ENCODE data around the gene TM9SF3.
"Not testable (repeated sequence)": the region's sequence is repeated elsewhere in the genome, so short reads cannot be mapped to it uniquely, and the experiment has no call there.

TM9SF3 gene

DNA sequence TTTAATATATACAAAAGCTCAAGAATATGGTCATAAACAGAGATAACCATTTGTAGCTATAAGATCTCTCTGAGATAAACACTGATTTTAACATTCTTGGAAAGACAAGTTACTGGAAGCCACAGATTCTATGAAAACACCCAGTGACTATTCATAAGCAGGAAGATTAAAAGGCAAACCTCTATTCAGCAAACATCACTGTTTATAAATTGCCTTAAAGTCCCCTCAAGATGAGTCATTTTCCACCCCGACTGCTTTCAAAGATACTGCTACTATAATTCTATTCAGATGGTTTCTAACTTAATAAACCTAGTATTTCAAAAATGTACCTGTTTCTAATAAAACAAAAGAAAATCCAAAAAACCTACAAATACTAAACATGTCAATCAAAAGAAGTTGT is 21.0 kb downstream of the TM9SF3 start:
- Mint-ChIP-seq H3K27ac (no peak overlapping the region), H3K4me1 (peaks cover 28% of the 10 kb centered on the region), H3K27me3 (no peaks in the 10 kb centered on the region), H3K4me3 (no peak overlapping the region), H3K9me3 (no peaks in the 10 kb centered on the region), H3K36me3 (ENCODE audit: low read depth) (peaks cover 38% of the 10 kb centered on the region)
- ATAC-seq (peak; percentile 80), DNase-seq (no peak)

DNA sequence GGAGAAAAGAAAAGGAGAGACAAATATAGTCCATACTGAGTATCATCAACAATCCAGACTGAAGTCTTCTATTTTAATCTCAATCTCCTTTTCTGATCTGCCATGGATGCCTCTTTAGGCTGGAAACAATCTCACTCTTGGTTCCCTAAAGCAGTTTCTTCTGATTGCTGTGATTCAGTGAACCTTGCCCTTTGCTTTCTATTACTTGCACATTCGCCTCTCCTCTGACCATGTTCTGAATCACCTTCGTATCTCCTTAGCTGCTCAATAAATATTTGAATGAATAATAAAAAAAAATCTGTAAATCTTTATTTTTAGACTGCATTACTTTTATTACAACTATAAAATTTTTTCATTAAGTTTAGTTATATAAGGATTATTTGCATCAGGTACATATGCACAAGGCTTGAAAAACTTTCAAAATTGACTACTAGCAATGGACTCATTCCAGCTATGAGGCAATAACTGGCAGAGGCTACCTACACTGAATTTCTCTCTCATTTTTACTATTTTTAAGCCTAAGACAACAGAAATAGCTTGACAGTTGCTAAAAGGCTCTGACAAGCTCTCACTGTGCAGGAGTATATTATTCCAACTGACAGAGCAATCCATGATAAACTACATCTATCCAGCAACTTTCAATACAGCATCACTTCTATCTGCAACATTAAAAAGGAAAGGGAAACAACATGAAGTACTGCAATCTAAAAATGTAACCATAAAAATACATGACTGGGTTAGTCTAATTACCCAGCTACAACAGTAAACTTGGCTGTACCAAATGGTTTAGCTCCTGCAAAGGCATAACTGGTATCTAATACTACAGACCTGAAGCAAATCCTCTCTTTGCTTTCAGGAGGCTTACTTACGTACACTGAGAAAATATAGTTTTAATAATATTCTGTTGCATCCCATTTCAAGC is 25.6 kb downstream of the TM9SF3 start:
- DNase-seq (no peak), ATAC-seq (no peak)
- Mint-ChIP-seq H3K27me3 (no peaks in the 10 kb centered on the region), H3K27ac (no peak overlapping the region), H3K36me3 (ENCODE audit: low read depth) (peaks cover 42% of the 10 kb centered on the region), H3K9me3 (no peaks in the 10 kb centered on the region), H3K4me1 (peaks cover 9% of the 10 kb centered on the region), H3K4me3 (no peak overlapping the region)

DNA sequence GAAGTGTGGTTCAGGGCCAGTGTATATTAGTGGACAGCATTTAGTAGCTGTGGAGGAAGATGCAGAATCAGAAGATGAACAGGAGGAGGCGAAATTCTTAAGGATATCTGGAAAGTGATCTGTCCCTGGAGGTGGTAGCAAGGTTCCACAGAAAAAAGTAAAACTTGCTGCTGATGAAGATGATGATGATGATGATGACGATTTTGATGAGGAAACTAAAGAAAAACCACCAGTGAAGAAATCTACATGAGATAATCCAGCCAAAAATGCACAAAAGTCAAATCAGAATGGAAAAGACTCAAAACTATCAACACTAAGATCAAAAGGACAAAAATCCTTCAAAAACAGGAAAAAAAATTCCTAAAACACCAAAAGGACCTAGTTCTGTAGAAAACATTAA is 26.3 kb downstream of the TM9SF3 start:
- H3K4me3 Mint-ChIP-seq = no peak overlapping the region
- H3K27ac Mint-ChIP-seq = no peak overlapping the region
- no peaks in the 10 kb centered on the region for H3K9me3 Mint-ChIP-seq
- peaks cover 4% of the 10 kb centered on the region for H3K4me1 Mint-ChIP-seq
- no peaks in the 10 kb centered on the region for H3K27me3 Mint-ChIP-seq
- DNase-seq (no peak), ATAC-seq (no peak)
- peaks cover 42% of the 10 kb centered on the region for H3K36me3 Mint-ChIP-seq (ENCODE audit: low read depth)

GRCh38 chr10:96556003-96556402 is 30.8 kb downstream of the TM9SF3 start:
- no peaks in the 10 kb centered on the region for H3K27me3 Mint-ChIP-seq
- no peaks in the 10 kb centered on the region for H3K9me3 Mint-ChIP-seq
- no peak overlapping the region for H3K27ac Mint-ChIP-seq
- no peak for ATAC-seq
- no peak overlapping the region for H3K4me3 Mint-ChIP-seq
- DNase-seq = no peak
- no peaks in the 10 kb centered on the region for H3K4me1 Mint-ChIP-seq
- H3K36me3 Mint-ChIP-seq (ENCODE audit: low read depth) = peaks cover 23% of the 10 kb centered on the region

DNA sequence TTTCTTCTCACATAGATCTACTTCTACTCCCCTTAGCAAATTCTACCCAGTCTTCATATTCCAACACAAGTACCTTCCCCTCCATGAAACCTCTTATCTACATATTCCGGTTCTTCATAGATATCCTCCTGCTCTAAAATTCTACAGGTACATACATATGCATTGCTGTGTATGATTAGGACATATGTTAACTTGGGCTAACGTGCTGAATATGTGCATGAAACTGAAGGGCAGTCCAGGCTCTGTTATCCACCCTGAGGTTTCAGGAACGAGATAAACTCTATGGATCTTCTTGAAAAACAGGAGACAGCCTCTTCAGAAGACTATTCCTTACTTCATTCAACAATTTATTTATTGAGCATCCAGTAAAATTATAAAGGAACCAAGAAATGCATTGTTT is 31.5 kb downstream of the TM9SF3 start:
- Mint-ChIP-seq H3K27me3 (no peaks in the 10 kb centered on the region), H3K36me3 (ENCODE audit: low read depth) (peaks cover 22% of the 10 kb centered on the region), H3K4me1 (no peaks in the 10 kb centered on the region), H3K27ac (no peak overlapping the region), H3K9me3 (no peaks in the 10 kb centered on the region), H3K4me3 (no peak overlapping the region)
- DNase-seq (no peak), ATAC-seq (no peak)

- Mint-ChIP-seq H3K4me1 (no peaks in the 10 kb centered on the region), H3K9me3 (no peaks in the 10 kb centered on the region), H3K36me3 (ENCODE audit: low read depth) (peaks cover 49% of the 10 kb centered on the region)
These were observed 38.2 kb downstream of the TM9SF3 start for GRCh38 chr10:96548589-96548988.

DNA sequence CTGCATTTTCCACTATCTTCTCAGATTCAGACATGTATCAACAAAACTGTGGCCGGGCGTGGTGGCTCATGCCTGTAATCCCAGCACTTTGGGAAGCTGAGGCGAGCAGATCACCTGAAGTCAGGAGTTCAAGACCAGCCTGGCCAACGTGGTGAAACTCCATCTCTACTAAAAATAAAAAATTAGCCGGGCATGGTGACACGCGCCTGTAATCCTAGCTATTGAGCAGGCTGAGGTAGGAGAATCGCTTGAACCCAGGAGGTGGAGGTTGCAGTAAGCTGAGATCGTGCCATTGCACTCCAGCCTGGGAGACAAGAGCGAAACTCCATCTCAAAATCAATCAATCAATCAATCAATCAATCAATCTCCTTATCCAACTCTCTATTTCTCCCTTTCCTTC is 41.3 kb downstream of the TM9SF3 start:
- H3K4me3 Mint-ChIP-seq, H3K9me3 Mint-ChIP-seq, DNase-seq, H3K4me1 Mint-ChIP-seq, ATAC-seq, H3K27ac Mint-ChIP-seq, H3K27me3 Mint-ChIP-seq: not testable (repeated sequence)
- H3K36me3 Mint-ChIP-seq (ENCODE audit: low read depth) = peaks cover 59% of the 10 kb centered on the region

More at GRCh38 chr10:96548589-96548988, 38.2 kb downstream of the TM9SF3 start:
- Mint-ChIP-seq H3K4me3 (no peak overlapping the region), H3K27ac (peak overlapping the region; percentile 53), H3K27me3 (no peaks in the 10 kb centered on the region)
- ATAC-seq (no peak), DNase-seq (no peak)

GRCh38 chr10:96541921-96542320 is 44.9 kb downstream of the TM9SF3 start:
- no peak for DNase-seq
- Mint-ChIP-seq H3K4me3 (no peak overlapping the region), H3K9me3 (no peaks in the 10 kb centered on the region), H3K27ac (no peak overlapping the region), H3K27me3 (no peaks in the 10 kb centered on the region), H3K4me1 (peaks cover 4% of the 10 kb centered on the region), H3K36me3 (ENCODE audit: low read depth) (peaks cover 65% of the 10 kb centered on the region)
- ATAC-seq = no peak

DNA sequence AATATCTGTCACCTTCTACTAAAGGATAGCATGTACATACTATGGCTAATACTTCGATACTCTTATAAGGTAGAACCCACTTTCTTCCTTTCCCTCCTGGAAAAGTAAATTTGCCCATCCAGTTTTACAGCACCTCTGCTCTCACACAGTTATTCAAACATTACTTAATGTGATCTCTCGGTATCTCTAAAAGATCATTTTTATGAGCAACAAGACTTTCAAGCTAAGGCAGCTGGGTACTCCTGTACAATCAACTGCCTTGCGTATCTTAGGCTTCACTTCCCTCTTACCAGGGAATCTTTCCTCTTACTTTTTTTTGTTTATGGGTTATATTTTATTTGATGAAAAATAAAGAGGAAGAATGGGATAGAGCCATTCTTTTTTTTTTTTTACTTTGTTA is 46.6 kb downstream of the TM9SF3 start:
- DNase-seq (no peak), ATAC-seq (no peak)
- peaks cover 54% of the 10 kb centered on the region for H3K36me3 Mint-ChIP-seq (ENCODE audit: low read depth)
- no peak overlapping the region for H3K4me3 Mint-ChIP-seq
- no peak overlapping the region for H3K27ac Mint-ChIP-seq
- H3K9me3 Mint-ChIP-seq = no peaks in the 10 kb centered on the region
- peaks cover 4% of the 10 kb centered on the region for H3K4me1 Mint-ChIP-seq
- H3K27me3 Mint-ChIP-seq = no peaks in the 10 kb centered on the region

GRCh38 chr10:96538683-96539082 is 48.1 kb downstream of the TM9SF3 start:
- peaks cover 4% of the 10 kb centered on the region for H3K4me1 Mint-ChIP-seq
- peaks cover 56% of the 10 kb centered on the region for H3K36me3 Mint-ChIP-seq (ENCODE audit: low read depth)
- H3K4me3 Mint-ChIP-seq = no peak overlapping the region
- DNase-seq = no peak
- H3K27ac Mint-ChIP-seq = no peak overlapping the region
- ATAC-seq = no peak
- no peaks in the 10 kb centered on the region for H3K27me3 Mint-ChIP-seq
- no peaks in the 10 kb centered on the region for H3K9me3 Mint-ChIP-seq

GRCh38 chr10:96536129-96536528 is 50.7 kb downstream of the TM9SF3 start:
- H3K9me3 Mint-ChIP-seq = no peaks in the 10 kb centered on the region
- peaks cover 2% of the 10 kb centered on the region for H3K4me1 Mint-ChIP-seq
- ATAC-seq = no peak
- no peak overlapping the region for H3K27ac Mint-ChIP-seq
- peaks cover 53% of the 10 kb centered on the region for H3K36me3 Mint-ChIP-seq (ENCODE audit: low read depth)
- H3K4me3 Mint-ChIP-seq = no peak overlapping the region
- no peak for DNase-seq
- H3K27me3 Mint-ChIP-seq = no peaks in the 10 kb centered on the region

GRCh38 chr10:96532523-96532922 is 54.3 kb downstream of the TM9SF3 start:
- no peak for DNase-seq
- no peaks in the 10 kb centered on the region for H3K9me3 Mint-ChIP-seq
- no peak for ATAC-seq
- no peaks in the 10 kb centered on the region for H3K27me3 Mint-ChIP-seq
- no peaks in the 10 kb centered on the region for H3K4me1 Mint-ChIP-seq
- peaks cover 40% of the 10 kb centered on the region for H3K36me3 Mint-ChIP-seq (ENCODE audit: low read depth)
- H3K4me3 Mint-ChIP-seq = no peak overlapping the region
- H3K27ac Mint-ChIP-seq = no peak overlapping the region

DNA sequence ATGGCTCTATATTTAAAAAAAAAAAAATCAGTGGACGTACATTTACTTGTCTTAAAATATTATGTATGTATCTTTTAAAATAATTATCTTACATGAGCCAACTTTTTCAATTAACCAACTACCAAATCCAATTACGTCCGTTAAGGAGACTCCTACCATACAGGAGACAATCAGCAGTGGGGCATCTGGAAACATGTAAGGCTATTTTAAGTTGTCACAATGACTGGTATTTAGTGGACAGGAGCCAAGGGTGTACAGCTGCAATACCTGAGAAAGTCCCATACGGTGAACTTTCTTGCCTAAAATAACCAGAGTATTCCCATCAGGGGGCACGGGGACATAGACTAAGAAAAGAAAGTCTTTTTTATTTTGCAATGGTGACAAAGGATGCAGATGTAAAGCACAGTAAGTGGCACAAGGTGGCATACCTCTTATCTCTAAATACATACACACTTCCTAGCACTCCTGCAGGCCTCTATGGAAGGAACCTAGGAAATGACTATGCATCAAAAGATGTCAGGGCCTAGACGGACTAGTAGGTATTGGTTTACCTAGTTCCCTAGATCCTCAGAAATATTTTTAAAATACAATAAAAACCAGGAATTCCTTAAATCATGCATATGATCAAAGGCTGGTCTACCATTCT is 57.1 kb downstream of the TM9SF3 start:
- no peaks in the 10 kb centered on the region for H3K27me3 Mint-ChIP-seq
- H3K4me3 Mint-ChIP-seq = no peak overlapping the region
- H3K27ac Mint-ChIP-seq = no peak overlapping the region
- peaks cover 49% of the 10 kb centered on the region for H3K36me3 Mint-ChIP-seq (ENCODE audit: low read depth)
- H3K9me3 Mint-ChIP-seq = no peaks in the 10 kb centered on the region
- DNase-seq (no peak), ATAC-seq (no peak)
- no peaks in the 10 kb centered on the region for H3K4me1 Mint-ChIP-seq

- H3K27me3 Mint-ChIP-seq = no peaks in the 10 kb centered on the region
- ATAC-seq (no peak), DNase-seq (no peak)
- no peak overlapping the region for H3K27ac Mint-ChIP-seq
- peaks cover 54% of the 10 kb centered on the region for H3K36me3 Mint-ChIP-seq (ENCODE audit: low read depth)
- no peak overlapping the region for H3K4me3 Mint-ChIP-seq
- H3K4me1 Mint-ChIP-seq = no peaks in the 10 kb centered on the region
- no peaks in the 10 kb centered on the region for H3K9me3 Mint-ChIP-seq
These were observed 62.1 kb downstream of the TM9SF3 start for GRCh38 chr10:96524741-96525140.

GRCh38 chr10:96517284-96517683 is 69.5 kb downstream of the TM9SF3 start:
- Mint-ChIP-seq H3K4me3 (no peak overlapping the region), H3K27ac (no peak overlapping the region), H3K9me3 (no peaks in the 10 kb centered on the region), H3K4me1 (peaks cover 15% of the 10 kb centered on the region), H3K36me3 (ENCODE audit: low read depth) (peaks cover 20% of the 10 kb centered on the region), H3K27me3 (peaks cover 32% of the 10 kb centered on the region)
- DNase-seq (no peak), ATAC-seq (no peak)

All from activated naive CD8-positive, alpha-beta T cell treated with anti-CD3 and anti-CD28 coated beads, Interleukin-2, amount 50 U/mL, for 24 hours (primary cell).